Neural progenitor cell (in vitro differentiated cells): ENCODE results near the gene PLPPR3. TPM values are rescaled to one million over a fixed set of nuclear protein-coding genes. Genes with fewer than 3 reads are reported as not detected.
"Not testable (repeated sequence)": the region's sequence is repeated elsewhere in the genome, so short reads cannot be mapped to it uniquely, and the experiment has no call there.

Experiments
- DNase-seq: peaks from one replicate; pipeline ENCODE4 v3.0.0-alpha.2; 2016; ENCODE audit warnings: low spot score
- H2AFZ ChIP-seq: fragments of 200-600 bp; sonication (generic); replicated peaks from 2 replicates; pipeline ENCODE4 v1.6.1; 2016; ENCODE audit warnings: antibody characterized with exemption
- H3F3A ChIP-seq: fragments of 200-600 bp; sonication (generic); 2 replicates; pipeline ENCODE4 v1.6.1; 2016; ENCODE audit warnings: antibody characterized with exemption, low read depth
- H3K27ac ChIP-seq: fragments of 200-600 bp; sonication (generic); 2 replicates; pipeline ENCODE4 v1.5.1; 2016; ENCODE audit warnings: mild to moderate bottlenecking
- H3K27me3 ChIP-seq: fragments of 200-600 bp; sonication (generic); 2 replicates; pipeline ENCODE4 v1.6.1; 2016; ENCODE audit warnings: mild to moderate bottlenecking, moderate library complexity
- H3K36me3 ChIP-seq: fragments of 200-600 bp; sonication (generic); 2 replicates; pipeline ENCODE4 v1.5.1; 2016
- H3K4me1 ChIP-seq: fragments of 200-600 bp; sonication (generic); 2 replicates; pipeline ENCODE4 v1.6.1; 2016; ENCODE audit warnings: mixed run types
- H3K4me2 ChIP-seq: fragments of 200-600 bp; sonication (generic); 2 replicates; pipeline ENCODE4 v1.6.1; 2016
- H3K4me3 ChIP-seq: fragments of 200-600 bp; sonication (generic); 2 replicates; pipeline ENCODE4 v1.5.1; 2016
- H3K79me2 ChIP-seq: fragments of 200-600 bp; sonication (generic); 2 replicates; pipeline ENCODE4 v1.6.1; 2016; ENCODE audit warnings: low read depth
- H3K9ac ChIP-seq: fragments of 200-600 bp; sonication (generic); 2 replicates; pipeline ENCODE4 v1.6.1; 2016
- H3K9me3 ChIP-seq: fragments of 200-600 bp; sonication (generic); 2 replicates; pipeline ENCODE4 v1.5.1; 2016; ENCODE audit warnings: low read depth
- H4K20me1 ChIP-seq: fragments of 200-600 bp; sonication (generic); 2 replicates; pipeline ENCODE4 v1.6.1; 2016; ENCODE audit warnings: low read depth
- H3K27ac Mint-ChIP-seq: 3 replicates; pipeline ENCODE4 v1.8.0; 2021; ENCODE audit warnings: mixed read lengths
- H3K27me3 Mint-ChIP-seq: 2 replicates; pipeline ENCODE4 v1.8.0; 2022; ENCODE audit warnings: low read depth, mild to moderate bottlenecking, inconsistent platforms, moderate library complexity, mixed read lengths; ENCODE audit not compliant: insufficient read depth
- H3K36me3 Mint-ChIP-seq: 3 replicates; pipeline ENCODE4 v1.8.0; 2021; ENCODE audit warnings: mixed read lengths
- H3K4me1 Mint-ChIP-seq: 3 replicates; pipeline ENCODE4 v1.8.0; 2021; ENCODE audit warnings: mixed read lengths
- H3K4me3 Mint-ChIP-seq: 3 replicates; pipeline ENCODE4 v1.8.0; 2021; ENCODE audit warnings: mild to moderate bottlenecking, moderate library complexity, mixed read lengths
- H3K9me3 Mint-ChIP-seq: 3 replicates; pipeline ENCODE4 v1.8.0; 2020; ENCODE audit warnings: mixed read lengths
- EZH2 ChIP-seq: fragments of 200-600 bp; sonication (generic); IDR thresholded peaks from 2 replicates; pipeline ENCODE4 v1.6.1; 2017; ENCODE audit warnings: antibody characterized with exemption, mild to moderate bottlenecking, moderate library complexity
- EZH2phosphoT487 ChIP-seq: fragments of 200-600 bp; sonication (generic); IDR thresholded peaks from 2 replicates; pipeline ENCODE4 v1.6.1; 2017; ENCODE audit warnings: antibody characterized with exemption
- total RNA-seq: library from RNA; depleted of rRNA; stranded (reverse); fragments of >200 nt; gene quantifications from 2 replicates; pipeline ENCODE4 v1.2.3, GENCODE V29; 2015; ENCODE audit warnings: low replicate concordance
- TF ChIP-seq, protein P1 (sequence below): fragments of 200-600 bp; sonication (generic); IDR thresholded peaks from 2 replicates; pipeline ENCODE4 v1.5.1; 2017; ENCODE audit warnings: antibody characterized with exemption, mild to moderate bottlenecking

Gene PLPPR3
- total RNA-seq, 1 donor from 2014 or later = 15.6 TPM

- no peaks in the 10 kb centered on the region for H3K79me2 ChIP-seq
- peaks cover 26% of the 10 kb centered on the region for H3K27me3 ChIP-seq
- H2AFZ ChIP-seq = no peak overlapping the region
- no peak overlapping the region for H3K27ac ChIP-seq
- no peaks in the 10 kb centered on the region for H3K9me3 ChIP-seq
- no peaks in the 10 kb centered on the region for H3K36me3 Mint-ChIP-seq
- peaks cover 12% of the 10 kb centered on the region for H3F3A ChIP-seq
- no peak overlapping the region for H3K4me3 Mint-ChIP-seq
- TF ChIP-seq EZH2 (no peak), EZH2phosphoT487 (no peak)
- TF ChIP-seq, protein P1, sequence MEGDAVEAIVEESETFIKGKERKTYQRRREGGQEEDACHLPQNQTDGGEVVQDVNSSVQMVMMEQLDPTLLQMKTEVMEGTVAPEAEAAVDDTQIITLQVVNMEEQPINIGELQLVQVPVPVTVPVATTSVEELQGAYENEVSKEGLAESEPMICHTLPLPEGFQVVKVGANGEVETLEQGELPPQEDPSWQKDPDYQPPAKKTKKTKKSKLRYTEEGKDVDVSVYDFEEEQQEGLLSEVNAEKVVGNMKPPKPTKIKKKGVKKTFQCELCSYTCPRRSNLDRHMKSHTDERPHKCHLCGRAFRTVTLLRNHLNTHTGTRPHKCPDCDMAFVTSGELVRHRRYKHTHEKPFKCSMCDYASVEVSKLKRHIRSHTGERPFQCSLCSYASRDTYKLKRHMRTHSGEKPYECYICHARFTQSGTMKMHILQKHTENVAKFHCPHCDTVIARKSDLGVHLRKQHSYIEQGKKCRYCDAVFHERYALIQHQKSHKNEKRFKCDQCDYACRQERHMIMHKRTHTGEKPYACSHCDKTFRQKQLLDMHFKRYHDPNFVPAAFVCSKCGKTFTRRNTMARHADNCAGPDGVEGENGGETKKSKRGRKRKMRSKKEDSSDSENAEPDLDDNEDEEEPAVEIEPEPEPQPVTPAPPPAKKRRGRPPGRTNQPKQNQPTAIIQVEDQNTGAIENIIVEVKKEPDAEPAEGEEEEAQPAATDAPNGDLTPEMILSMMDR = no peak
- H3K4me3 ChIP-seq = no peak overlapping the region
- no peaks in the 10 kb centered on the region for H3K4me1 Mint-ChIP-seq
- no peak overlapping the region for H3K9ac ChIP-seq
- H3K27ac Mint-ChIP-seq = no peak overlapping the region
- no peak for DNase-seq
- H3K36me3 ChIP-seq = no peaks in the 10 kb centered on the region
- H3K9me3 Mint-ChIP-seq = no peaks in the 10 kb centered on the region
- peaks cover 25% of the 10 kb centered on the region for H3K27me3 Mint-ChIP-seq
- no peaks in the 10 kb centered on the region for H4K20me1 ChIP-seq
- H3K4me1 ChIP-seq = no peaks in the 10 kb centered on the region
- no peak overlapping the region for H3K4me2 ChIP-seq
Observed at GRCh38 chr19:855142-855541, 33.4 kb upstream of the PLPPR3 start.

DNA sequence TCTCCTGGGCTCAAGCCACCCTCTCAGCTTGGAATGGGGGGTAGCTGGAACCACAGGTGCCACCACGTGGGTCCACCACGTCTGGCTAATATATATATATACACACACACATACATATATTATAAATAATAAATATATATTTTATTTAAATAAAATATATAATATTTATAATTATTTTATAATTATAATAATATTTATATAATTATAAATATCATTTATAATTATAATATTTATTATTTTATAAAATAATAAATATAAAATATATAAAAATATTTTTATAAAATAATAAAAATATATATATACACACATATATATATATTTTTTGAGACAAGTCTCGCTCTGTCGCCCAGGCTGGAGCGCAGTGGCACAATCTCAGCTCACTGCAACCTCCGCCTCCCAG lies 32.8 kb upstream of the PLPPR3 start:
- H3K36me3 ChIP-seq = no peaks in the 10 kb centered on the region
- no peak overlapping the region for H3K27ac ChIP-seq
- no peak overlapping the region for H3K4me3 ChIP-seq
- no peaks in the 10 kb centered on the region for H4K20me1 ChIP-seq
- H3F3A ChIP-seq = peaks cover 15% of the 10 kb centered on the region
- TF ChIP-seq, protein P1 = no peak
- no peak for TF ChIP-seq EZH2phosphoT487
- no peak for TF ChIP-seq EZH2
- Mint-ChIP-seq H3K27me3 (peaks cover 25% of the 10 kb centered on the region), H3K4me3 (no peak overlapping the region), H3K4me1 (no peaks in the 10 kb centered on the region), H3K9me3 (no peaks in the 10 kb centered on the region), H3K36me3 (no peaks in the 10 kb centered on the region), H3K27ac (no peak overlapping the region)
- no peak overlapping the region for H3K4me2 ChIP-seq
- no peaks in the 10 kb centered on the region for H3K4me1 ChIP-seq
- H3K9me3 ChIP-seq = no peaks in the 10 kb centered on the region
- no peak for DNase-seq
- H3K79me2 ChIP-seq = no peaks in the 10 kb centered on the region
- peaks cover 20% of the 10 kb centered on the region for H3K27me3 ChIP-seq
- H2AFZ ChIP-seq = no peak overlapping the region
- H3K9ac ChIP-seq = no peak overlapping the region

- peaks cover 15% of the 10 kb centered on the region for H3F3A ChIP-seq
- H3K4me1 ChIP-seq, H3K9ac ChIP-seq, DNase-seq, H3K9me3 ChIP-seq, H2AFZ ChIP-seq, H3K36me3 Mint-ChIP-seq, H3K36me3 ChIP-seq, H3K4me2 ChIP-seq, H3K4me3 ChIP-seq, H3K27ac ChIP-seq, H3K79me2 ChIP-seq, H3K4me3 Mint-ChIP-seq, H3K4me1 Mint-ChIP-seq, H3K9me3 Mint-ChIP-seq, H3K27ac Mint-ChIP-seq, H4K20me1 ChIP-seq: not testable (repeated sequence)
- peaks cover 20% of the 10 kb centered on the region for H3K27me3 Mint-ChIP-seq
- peaks cover 12% of the 10 kb centered on the region for H3K27me3 ChIP-seq
Observed at GRCh38 chr19:853614-854220, 32.0 kb upstream of the PLPPR3 start.

DNA sequence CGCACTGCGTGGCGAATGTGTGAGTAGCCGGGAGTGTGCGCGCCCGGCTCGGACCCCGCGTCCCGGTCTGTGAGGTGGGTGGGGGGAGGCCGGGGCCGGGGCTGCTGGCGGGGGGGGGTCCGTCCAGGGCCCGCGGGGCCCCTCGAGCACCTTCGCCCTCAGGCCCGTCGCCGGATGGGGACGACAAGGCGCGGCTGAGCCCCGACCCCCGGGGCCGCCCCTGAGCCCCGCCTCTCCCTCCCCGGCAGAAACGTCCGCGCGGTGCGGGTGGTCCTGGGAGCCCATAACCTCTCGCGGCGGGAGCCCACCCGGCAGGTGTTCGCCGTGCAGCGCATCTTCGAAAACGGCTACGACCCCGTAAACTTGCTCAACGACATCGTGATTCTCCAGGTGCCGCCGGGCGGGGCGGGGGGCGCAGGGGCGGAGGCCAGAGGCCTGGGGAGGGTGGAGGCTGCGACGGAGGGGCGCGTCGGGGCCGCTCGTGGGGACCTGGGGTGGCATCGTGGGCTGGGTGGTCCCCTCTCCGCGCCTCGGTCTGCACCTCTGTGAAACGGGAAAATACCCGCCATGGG lies 31.3 kb upstream of the PLPPR3 start:
- Mint-ChIP-seq H3K4me3 (no peak overlapping the region), H3K36me3 (no peaks in the 10 kb centered on the region), H3K27me3 (peaks cover 15% of the 10 kb centered on the region), H3K27ac (no peak overlapping the region), H3K4me1 (no peaks in the 10 kb centered on the region), H3K9me3 (no peaks in the 10 kb centered on the region)
- no peaks in the 10 kb centered on the region for H3K36me3 ChIP-seq
- DNase-seq = no peak
- peaks cover 6% of the 10 kb centered on the region for H3K27me3 ChIP-seq
- no peak overlapping the region for H3K4me2 ChIP-seq
- H3K4me1 ChIP-seq = no peaks in the 10 kb centered on the region
- H3K9me3 ChIP-seq = no peaks in the 10 kb centered on the region
- no peaks in the 10 kb centered on the region for H3K79me2 ChIP-seq
- H3F3A ChIP-seq = peaks cover 15% of the 10 kb centered on the region
- no peak overlapping the region for H3K27ac ChIP-seq
- TF ChIP-seq, protein P1 = no peak
- TF ChIP-seq EZH2 (no peak), EZH2phosphoT487 (no peak)
- H3K9ac ChIP-seq = no peak overlapping the region
- H4K20me1 ChIP-seq = no peaks in the 10 kb centered on the region
- no peak overlapping the region for H3K4me3 ChIP-seq
- H2AFZ ChIP-seq = no peak overlapping the region
